GM12891 (cell line): Measurements from ENCODE around the gene RELT.

Experiments
- DNase-seq: peaks from one replicate; pipeline ENCODE4 v3.0.0; 2011; ENCODE audit warnings: low spot score; ENCODE audit not compliant: insufficient read length
- FAIRE-seq: peaks from 2 replicates; lab custom pipeline; 2011; peaks lifted over from hg19 to GRCh38; lab: Jason Lieb, UNC
- PAX5 ChIP-seq: IDR thresholded peaks from 2 replicates; pipeline ENCODE4 v1.6.1; 2011; ENCODE audit warnings: low read length, moderate library complexity, mild to moderate bottlenecking; ENCODE audit not compliant: insufficient read depth, severe bottlenecking
- POLR2A ChIP-seq: IDR thresholded peaks from 2 replicates; pipeline ENCODE4 v1.6.1; 2011; ENCODE audit warnings: low read depth, low read length, control low read depth
- POLR2AphosphoS5 ChIP-seq: IDR thresholded peaks from 2 replicates; pipeline ENCODE4 v1.6.1; 2011; ENCODE audit warnings: low read depth, low read length, control low read depth
- POU2F2 ChIP-seq: IDR thresholded peaks from 2 replicates; pipeline ENCODE4 v1.6.1; 2011; ENCODE audit warnings: low read depth, mild to moderate bottlenecking, control low read depth, low read length, moderate library complexity
- SPI1 ChIP-seq: IDR thresholded peaks from 2 replicates; pipeline ENCODE4 v1.6.1; 2011; ENCODE audit warnings: low read depth, low read length, control low read depth
- TAF1 ChIP-seq: IDR thresholded peaks from 2 replicates; pipeline ENCODE4 v1.6.1; 2011; ENCODE audit warnings: low read depth, low read length, control low read depth

Gene RELT

DNA sequence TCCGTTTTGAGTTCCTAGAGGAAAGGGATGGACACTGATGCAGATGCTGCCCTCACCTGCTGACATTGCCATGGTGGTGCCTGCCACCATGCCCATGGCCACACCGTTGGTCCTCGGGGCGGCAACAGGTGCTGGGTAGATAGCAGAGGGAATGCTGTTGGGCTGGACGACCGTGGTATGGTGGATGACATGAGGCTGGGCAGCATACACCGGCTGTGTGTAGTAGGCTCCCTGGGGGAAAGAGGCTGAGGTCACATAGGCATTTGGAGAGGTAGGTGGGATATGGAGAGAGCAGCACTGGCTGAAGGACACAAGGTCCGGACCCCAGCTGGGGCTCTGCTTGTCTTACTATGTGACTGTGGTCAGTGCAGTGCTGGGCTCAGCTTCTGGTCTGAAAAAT, 33.2 kb downstream of the RELT start:
- TF ChIP-seq POLR2A, result no peak
- no peak for TF ChIP-seq PAX5
- no peak for TF ChIP-seq POU2F2
- no peak for TF ChIP-seq SPI1
- no peak for TF ChIP-seq TAF1
- TF ChIP-seq POLR2AphosphoS5, result no peak
- FAIRE-seq, result no peak

DNA sequence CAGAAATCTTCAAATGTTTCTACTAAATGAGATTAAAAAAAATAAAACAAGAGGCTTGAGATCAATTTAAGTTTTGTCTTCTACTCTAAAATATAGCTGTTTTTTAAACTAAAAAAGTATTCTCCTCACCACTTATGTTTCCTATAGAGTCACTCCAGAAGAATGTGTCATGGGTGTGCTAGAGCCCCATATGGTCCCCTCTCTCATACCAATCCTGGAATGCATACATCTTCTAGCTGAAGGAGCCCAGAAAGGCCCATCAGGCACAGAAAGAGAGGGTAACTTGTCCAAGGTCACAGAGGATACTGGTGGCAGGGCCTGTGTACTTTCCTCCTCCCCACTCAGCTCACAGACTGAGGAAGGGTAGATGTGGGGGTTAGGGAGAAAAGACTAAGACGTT, 34.4 kb downstream of the RELT start:
- FAIRE-seq (no peak), DNase-seq (no peak)
- TF ChIP-seq PAX5 (no peak), POLR2AphosphoS5 (no peak), SPI1 (no peak), TAF1 (no peak), POLR2A (no peak), POU2F2 (no peak)

More for the DNA sequence above, 33.2 kb downstream of the RELT start:
- no peak for DNase-seq

DNA sequence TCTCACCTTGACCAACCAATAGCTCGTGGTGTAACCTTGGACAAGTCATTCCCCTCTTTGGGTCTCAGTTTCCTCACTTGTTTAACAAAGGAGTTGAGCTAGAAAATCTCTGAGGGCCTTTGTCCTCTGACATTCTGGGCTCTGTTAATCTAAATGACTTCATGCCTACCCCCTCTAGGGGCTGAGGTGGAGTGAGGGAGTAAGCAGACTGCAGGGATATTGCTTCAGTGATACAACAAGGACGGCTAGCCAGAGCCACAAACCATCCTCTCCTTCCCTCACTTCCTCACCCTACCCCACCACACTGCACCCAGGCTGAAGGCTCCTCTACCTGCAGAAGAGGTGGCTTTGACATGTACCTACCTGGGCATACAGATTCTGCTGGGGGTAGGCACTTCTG, 34.8 kb downstream of the RELT start:
- FAIRE-seq (no peak), DNase-seq (no peak)
- no peak for TF ChIP-seq POLR2A
- no peak for TF ChIP-seq TAF1
- TF ChIP-seq SPI1, result no peak

DNA sequence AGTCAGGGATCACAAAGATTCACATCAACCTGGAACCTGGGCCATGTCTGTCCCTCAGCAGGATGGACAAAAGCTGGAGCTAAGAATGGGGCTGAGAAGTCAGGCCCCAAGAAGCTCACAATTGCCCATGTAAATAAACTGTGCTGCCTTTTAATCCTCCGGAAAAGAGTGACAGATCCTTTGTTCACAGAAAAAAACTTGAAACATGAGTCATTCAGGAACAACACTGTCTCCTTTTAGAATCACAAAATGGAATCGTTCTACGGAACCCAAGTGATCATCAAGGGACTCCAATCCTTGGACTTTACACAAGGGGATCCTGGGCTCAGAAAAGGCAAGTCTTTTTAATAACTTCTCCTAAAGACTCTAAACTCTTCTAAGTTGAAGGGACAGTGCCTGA, 36.1 kb downstream of the RELT start:
- FAIRE-seq (no peak), DNase-seq (no peak)
- TF ChIP-seq POLR2A (no peak), PAX5 (no peak), TAF1 (no peak), POLR2AphosphoS5 (no peak), SPI1 (no peak), POU2F2 (no peak)

DNA sequence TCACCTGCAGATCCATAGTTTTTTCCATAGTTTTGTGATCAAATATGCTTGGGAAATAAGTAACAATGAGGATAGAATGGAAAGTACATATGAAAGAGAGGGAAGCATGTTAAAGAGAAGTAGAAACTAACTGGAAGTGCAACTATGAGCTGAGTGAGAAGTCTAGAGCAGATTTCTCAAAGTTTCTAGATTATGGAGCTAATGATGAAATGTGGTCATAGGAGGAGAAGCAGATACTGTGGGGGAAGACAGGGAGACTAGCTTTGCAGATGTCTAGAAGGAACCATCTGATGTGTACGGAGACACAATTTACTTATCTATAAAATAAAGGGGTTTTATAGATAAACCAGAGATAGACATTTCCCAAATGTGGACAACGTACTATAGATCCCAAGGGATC, 37.1 kb downstream of the RELT start:
- TF ChIP-seq POLR2A (no peak), POLR2AphosphoS5 (no peak), SPI1 (no peak), TAF1 (no peak)
- DNase-seq (no peak), FAIRE-seq (no peak)

DNA sequence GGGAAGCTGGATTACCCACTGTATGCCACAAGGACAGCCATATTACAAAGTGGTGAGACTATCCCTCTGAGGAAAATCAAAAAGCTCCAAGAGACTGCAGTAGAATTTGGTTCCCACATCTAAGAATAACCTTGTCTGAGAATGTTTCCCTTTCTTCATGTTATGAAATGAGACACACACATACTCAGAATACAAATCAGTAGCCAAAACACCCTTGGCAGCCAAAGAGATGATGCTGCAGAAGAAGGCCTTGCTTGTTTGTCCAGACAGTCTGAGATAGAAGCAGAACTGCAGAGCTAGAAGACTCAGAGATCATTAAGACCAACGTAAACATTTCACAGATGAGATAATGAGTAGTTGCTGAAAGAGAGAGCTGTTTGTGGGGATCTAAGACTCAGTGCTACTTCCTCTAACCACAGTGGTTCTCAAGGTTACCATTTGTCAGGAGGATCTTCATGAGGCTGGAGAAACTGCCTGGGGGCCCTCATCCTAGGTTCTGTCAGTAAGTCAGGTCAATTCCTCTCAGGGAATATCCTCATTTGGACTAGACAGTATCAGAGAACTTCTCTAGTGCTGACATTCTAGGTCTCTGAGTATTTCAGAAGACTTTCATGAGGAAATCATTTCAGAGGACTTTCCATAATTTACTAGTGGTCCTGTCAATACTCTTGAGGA, 38.9 kb downstream of the RELT start:
- FAIRE-seq, result no peak
- TF ChIP-seq PAX5, result no peak
- TF ChIP-seq POLR2A, result no peak
- TF ChIP-seq SPI1, result no peak
- TF ChIP-seq POU2F2, result no peak
- no peak for TF ChIP-seq TAF1
- no peak for TF ChIP-seq POLR2AphosphoS5
- DNase-seq, result no peak

DNA sequence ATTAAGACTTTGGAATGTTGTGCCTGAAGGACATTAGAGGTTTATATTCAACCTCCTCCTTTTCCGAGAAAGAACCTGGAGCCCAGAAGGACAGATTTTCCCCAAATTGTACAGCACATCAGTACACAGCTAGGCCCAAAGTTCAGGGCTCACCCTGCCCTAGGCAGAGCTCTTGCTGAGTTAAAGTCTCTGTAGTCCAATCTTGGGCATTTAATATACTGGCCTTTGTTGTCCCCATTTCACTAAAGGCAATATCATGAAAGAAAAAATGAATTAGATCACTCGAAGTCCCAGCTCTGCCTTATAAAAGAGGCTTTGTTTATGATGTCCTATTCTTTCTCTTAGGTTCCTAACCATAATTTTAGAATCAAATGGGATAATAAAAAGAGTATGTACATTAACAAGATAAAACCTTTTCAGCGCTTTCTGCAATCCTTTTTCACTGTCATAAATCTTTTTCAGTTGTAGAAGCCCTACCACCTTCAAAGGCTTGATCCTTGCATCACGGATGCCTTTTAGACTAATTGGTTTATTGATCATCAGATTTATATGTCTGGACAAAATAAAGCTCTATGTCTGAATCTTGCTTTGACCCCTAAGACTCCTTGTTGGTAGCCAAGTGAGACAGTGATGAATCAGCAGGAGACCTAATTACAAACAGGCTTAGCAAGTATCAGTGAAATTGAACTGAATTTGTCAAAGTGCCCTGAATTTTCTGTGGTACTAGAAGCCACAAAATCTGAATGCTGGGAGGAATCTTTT, 39.8 kb downstream of the RELT start:
- FAIRE-seq (no peak), DNase-seq (no peak)
- TF ChIP-seq POU2F2 (no peak), SPI1 (no peak), PAX5 (no peak)

DNA sequence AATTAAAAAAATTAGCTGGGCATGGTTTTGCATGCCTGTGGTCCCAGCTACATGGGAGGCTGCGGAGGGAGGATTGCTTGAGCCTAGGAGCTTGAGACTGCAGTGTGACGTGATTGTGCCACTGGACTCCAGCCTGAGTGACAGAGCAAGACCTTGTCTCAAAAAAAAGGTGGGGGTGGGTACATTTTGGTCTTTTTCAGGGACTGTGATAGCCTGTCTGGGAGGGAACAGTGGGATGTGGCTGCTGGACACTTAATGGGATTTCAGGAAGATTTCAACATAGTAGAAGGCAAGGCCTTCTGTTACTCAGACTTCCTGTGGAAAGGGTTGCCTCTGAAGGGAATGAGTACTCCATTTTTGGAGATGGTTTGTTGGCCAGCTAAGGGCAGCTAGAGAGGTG, 40.6 kb downstream of the RELT start:
- no peak for DNase-seq
- TF ChIP-seq POU2F2 (no peak), POLR2AphosphoS5 (no peak), SPI1 (no peak), TAF1 (no peak), POLR2A (no peak), PAX5 (no peak)
- no peak for FAIRE-seq

DNA sequence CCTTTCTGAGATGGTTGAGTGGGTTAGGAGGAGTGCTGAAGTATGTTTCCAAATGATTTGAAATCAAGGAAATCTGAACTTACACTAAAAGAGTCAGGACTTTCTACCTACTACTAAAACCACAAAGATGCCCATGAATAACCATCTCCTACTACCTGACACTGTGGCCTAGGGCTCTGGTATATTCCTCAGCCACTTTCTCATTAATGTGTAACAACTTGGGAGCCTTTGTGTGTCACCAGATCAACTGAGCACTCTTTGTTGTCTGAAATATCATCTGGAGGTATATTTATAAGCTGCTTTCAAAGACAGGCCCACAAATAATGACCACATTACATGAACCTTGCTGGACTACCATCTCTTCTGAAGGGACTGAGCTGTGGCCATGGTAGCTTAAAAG, 43.9 kb downstream of the RELT start:
- no peak for FAIRE-seq
- TF ChIP-seq TAF1 (no peak), SPI1 (no peak), POLR2A (no peak), PAX5 (no peak)
- DNase-seq, result no peak

DNA sequence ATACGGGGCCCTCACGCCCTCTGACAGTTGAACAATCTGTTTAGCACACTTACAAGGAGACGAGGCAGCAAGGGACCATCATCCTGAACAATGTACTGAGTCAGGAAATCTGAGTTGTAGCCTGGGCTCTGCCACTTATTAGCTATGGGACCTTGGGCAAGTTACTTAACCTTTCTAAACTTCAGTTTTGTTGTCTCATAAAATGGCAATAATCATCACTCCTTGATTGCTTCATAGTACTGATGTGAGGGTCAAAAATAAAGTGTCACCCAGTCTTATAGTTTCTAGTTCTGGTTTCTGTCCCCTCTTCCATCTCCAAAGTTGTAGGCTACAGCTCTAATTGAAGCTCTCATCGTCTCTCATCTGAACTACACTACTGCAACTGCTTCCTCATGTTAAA, 46.7 kb downstream of the RELT start:
- DNase-seq, result no peak
- no peak for FAIRE-seq
- TF ChIP-seq POLR2A (no peak), SPI1 (no peak), POU2F2 (no peak), TAF1 (no peak), PAX5 (no peak), POLR2AphosphoS5 (no peak)
